MCF 10A (cell line): ENCODE measurements around the gene CD69. TPM values are rescaled to one million over a fixed set of nuclear protein-coding genes. Genes with fewer than 3 reads are reported as not detected.

Experiments
- Bru-seq: library from RNA; stranded (reverse); fragments of 400-500 nt; gene quantifications from one replicate; lab custom pipeline; 2021; lab: Mats Ljungman, UMichigan
- BruChase-seq, 2 experiments: library from RNA; stranded (reverse); fragments of 400-500 nt; gene quantifications; one replicate each; lab custom pipeline; 2021; lab: Mats Ljungman, UMichigan
- BruUV-seq: library from RNA; stranded (reverse); fragments of 400-500 nt; replicated peaks from 2 replicates; lab custom pipeline; 2021; lab: Mats Ljungman, UMichigan
- CTCF ChIA-PET: fragments of 300-600 bp; sonication (Branson Sonifier 250); formaldehyde crosslinking; extraction: SDS; loops from one replicate; lab custom pipeline; 2021; ENCODE audit warnings: antibody characterized with exemption, inconsistent platforms; lab: Yijun Ruan, JAX
- POLR2A ChIA-PET: fragments of 300-600, 350-650 bp; sonication (Branson Sonifier 250); formaldehyde crosslinking; extraction: SDS; loops from one replicate; lab custom pipeline; 2020; ENCODE audit warnings: antibody characterized with exemption, inconsistent platforms; lab: Yijun Ruan, JAX
- DNase-seq: peaks from one replicate; pipeline ENCODE4 v3.0.0-alpha.2; 2018; ENCODE audit not compliant: unreplicated experiment
- H3K27ac Mint-ChIP-seq: one replicate; pipeline ENCODE4 v1.8.0; 2022; ENCODE audit warnings: mild to moderate bottlenecking, low read depth, mixed read lengths; ENCODE audit not compliant: unreplicated experiment
- H3K27me3 Mint-ChIP-seq: one replicate; pipeline ENCODE4 v1.8.0; 2022; ENCODE audit warnings: mixed read lengths; ENCODE audit not compliant: insufficient read depth, unreplicated experiment
- H3K36me3 Mint-ChIP-seq: one replicate; pipeline ENCODE4 v1.8.0; 2022; ENCODE audit warnings: mild to moderate bottlenecking, moderate library complexity, mixed read lengths; ENCODE audit not compliant: insufficient read depth, unreplicated experiment
- H3K4me1 Mint-ChIP-seq: one replicate; pipeline ENCODE4 v1.8.0; 2022; ENCODE audit warnings: mixed read lengths; ENCODE audit not compliant: insufficient read depth, unreplicated experiment
- H3K4me3 Mint-ChIP-seq: one replicate; pipeline ENCODE4 v1.8.0; 2022; ENCODE audit warnings: mild to moderate bottlenecking, moderate library complexity, mixed read lengths; ENCODE audit not compliant: unreplicated experiment
- H3K9me3 Mint-ChIP-seq: one replicate; pipeline ENCODE4 v1.8.0; 2022; ENCODE audit warnings: mixed read lengths; ENCODE audit not compliant: unreplicated experiment
- intact Hi-C: fragments of 100-400 bp; cut with micrococcal nuclease; formaldehyde crosslinking; loops from 2 replicates; pipeline ENCODE4 v1.14.1; 2022
- long read RNA-seq: library from polyadenylated mRNA; stranded (forward); transcript quantifications from one replicate; pipeline ENCODE4 v2.0.0, GENCODE V29; 2022
- total RNA-seq: library from RNA; stranded (reverse); gene quantifications from 2 replicates; pipeline ENCODE4 v1.2.3, GENCODE V29; 2022
- TF ChIP-seq, protein P1 (sequence below): fragments of 200-600 bp; IDR thresholded peaks from one replicate; pipeline ENCODE4 v1.8.0; 2022; ENCODE audit warnings: antibody characterized with exemption, mild to moderate bottlenecking; ENCODE audit not compliant: unreplicated experiment

The CD69 gene
- total RNA-seq, result not detected in 2 replicates
- Bru-seq, nascent RNA, result not detected
- BruChase-seq, experiment 1, labeled RNA remaining after a 6-hour chase, result not detected
- not detected for BruChase-seq, experiment 2, labeled RNA remaining after a 2-hour chase
- long read RNA-seq, result 0 reads

DNA sequence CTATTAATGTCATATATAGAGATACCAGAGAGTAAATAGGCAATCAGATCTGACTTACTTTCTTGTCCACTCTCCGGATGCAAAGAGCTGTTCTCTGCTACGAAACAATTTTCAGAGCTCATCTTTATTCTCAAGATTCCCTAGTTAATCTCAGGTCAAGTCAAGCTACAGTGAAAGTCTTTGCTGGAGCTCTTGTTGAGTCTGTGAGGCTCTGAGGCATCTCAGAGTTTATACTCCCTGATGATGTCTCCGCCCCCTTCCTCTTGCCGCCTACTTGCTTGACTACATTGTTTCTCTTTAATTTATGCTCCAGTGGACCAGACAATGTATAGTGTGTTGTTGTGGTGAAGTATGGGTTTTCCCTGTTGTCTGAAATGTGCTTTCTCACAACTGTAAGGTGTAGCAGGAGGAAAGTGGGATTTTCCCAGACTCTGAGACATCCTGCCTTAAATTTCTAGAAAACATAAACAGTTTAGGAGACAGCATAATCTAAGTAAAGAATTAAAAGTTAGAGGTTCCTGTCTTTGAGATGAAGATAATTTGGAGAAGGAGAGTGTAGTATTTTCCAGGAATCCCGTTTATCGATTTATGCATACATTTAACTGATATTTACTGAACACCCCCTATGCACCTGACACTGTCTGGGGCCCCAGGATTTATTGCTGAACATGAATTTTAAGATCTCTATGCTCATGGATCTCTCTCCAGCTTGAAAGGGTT lies at the start of gene CD69:
Gene CD69, minus strand, starts transcription at position 203 of the 720 bp plus-strand sequence. Its CDS starts 81 bp downstream, at position 122.
- Mint-ChIP-seq H3K36me3 (no peaks in the 10 kb centered on the region), H3K4me3 (no peak within 1 kb of the TSS), H3K27me3 (peaks cover 57% of the 10 kb centered on the region), H3K9me3 (no peaks in the 10 kb centered on the region), H3K4me1 (no peaks in the 10 kb centered on the region), H3K27ac (no peak within 1 kb of the TSS)
- TF ChIP-seq, protein P1, sequence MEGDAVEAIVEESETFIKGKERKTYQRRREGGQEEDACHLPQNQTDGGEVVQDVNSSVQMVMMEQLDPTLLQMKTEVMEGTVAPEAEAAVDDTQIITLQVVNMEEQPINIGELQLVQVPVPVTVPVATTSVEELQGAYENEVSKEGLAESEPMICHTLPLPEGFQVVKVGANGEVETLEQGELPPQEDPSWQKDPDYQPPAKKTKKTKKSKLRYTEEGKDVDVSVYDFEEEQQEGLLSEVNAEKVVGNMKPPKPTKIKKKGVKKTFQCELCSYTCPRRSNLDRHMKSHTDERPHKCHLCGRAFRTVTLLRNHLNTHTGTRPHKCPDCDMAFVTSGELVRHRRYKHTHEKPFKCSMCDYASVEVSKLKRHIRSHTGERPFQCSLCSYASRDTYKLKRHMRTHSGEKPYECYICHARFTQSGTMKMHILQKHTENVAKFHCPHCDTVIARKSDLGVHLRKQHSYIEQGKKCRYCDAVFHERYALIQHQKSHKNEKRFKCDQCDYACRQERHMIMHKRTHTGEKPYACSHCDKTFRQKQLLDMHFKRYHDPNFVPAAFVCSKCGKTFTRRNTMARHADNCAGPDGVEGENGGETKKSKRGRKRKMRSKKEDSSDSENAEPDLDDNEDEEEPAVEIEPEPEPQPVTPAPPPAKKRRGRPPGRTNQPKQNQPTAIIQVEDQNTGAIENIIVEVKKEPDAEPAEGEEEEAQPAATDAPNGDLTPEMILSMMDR, result no peak
- intact Hi-C loops, result no loop called here
- no TSS peak for BruUV-seq
- no peak for DNase-seq
- POLR2A ChIA-PET, result no interaction called here
- CTCF ChIA-PET, result interaction anchor here (1.7 to 3.8 kb wide), 2 partner anchors 10 to 13 kb away, joined by 4 to 29 read pairs; no protein-coding TSS in a partner anchor

DNA sequence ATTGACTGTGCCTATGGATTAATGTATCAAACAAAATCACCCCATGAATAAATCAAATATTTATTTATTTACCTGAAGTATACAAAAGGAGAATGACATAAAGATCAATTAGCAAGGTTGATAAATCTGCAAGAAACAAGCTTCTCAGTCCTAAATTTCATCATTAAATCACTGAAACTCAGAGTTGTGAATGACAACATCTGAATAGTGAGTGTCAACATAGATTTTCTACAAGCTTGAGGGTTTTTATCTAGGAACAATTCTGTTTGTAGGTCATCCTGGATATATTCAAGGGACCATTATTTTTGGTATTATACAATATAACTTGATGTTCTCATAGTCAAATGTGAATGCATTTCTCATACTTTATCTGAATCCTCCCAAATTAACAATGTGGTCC lies 49.2 kb upstream of the CD69 start:
- TF ChIP-seq, protein P1, result no peak

DNA sequence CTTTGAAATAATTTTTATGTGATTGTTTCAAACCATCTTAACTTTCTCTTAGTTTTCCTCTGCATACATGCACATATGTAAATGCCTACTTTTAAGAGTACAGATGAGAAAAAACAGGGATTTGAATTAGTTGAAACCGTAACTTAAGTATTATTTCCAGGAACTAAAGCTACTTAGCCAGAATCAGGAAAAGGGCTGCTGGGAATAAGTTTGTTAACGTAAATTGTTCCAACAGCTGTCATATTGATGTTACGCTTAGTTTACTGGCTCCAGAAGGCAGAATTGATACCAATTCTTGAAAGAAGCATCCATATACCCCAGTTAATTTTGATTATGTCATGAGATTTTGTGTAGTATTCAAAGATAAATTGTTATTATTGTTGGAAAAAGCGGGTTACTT lies 48.6 kb upstream of the CD69 start:
- no peaks in the 10 kb centered on the region for H3K36me3 Mint-ChIP-seq
- DNase-seq, result no peak
- no peak overlapping the region for H3K27ac Mint-ChIP-seq
- ChIA-PET POLR2A (interaction anchor here (0.5 to 1.5 kb wide), 2 partner anchors 10 to 83 kb away, joined by 3 read pairs; no protein-coding TSS in a partner anchor), CTCF (interaction anchor here (0.6 to 1.3 kb wide), 3 partner anchors 59 to 66 kb away, joined by 3 to 5 read pairs (median 3); no protein-coding TSS in a partner anchor)
- no TSS peak for BruUV-seq
- no peaks in the 10 kb centered on the region for H3K27me3 Mint-ChIP-seq
- H3K9me3 Mint-ChIP-seq, result no peaks in the 10 kb centered on the region
- TF ChIP-seq, protein P1, result no peak
- no peaks in the 10 kb centered on the region for H3K4me1 Mint-ChIP-seq
- intact Hi-C loops, result no loop called here
- no peak overlapping the region for H3K4me3 Mint-ChIP-seq

More for the DNA sequence above, 49.2 kb upstream of the CD69 start:
- no TSS peak for BruUV-seq
- Mint-ChIP-seq H3K9me3 (no peaks in the 10 kb centered on the region), H3K4me3 (no peak overlapping the region), H3K36me3 (no peaks in the 10 kb centered on the region), H3K27ac (no peak overlapping the region), H3K4me1 (no peaks in the 10 kb centered on the region), H3K27me3 (no peaks in the 10 kb centered on the region)
- DNase-seq, result no peak
- ChIA-PET POLR2A (interaction anchor here (0.5 to 1.5 kb wide), 2 partner anchors 10 to 82 kb away, joined by 3 read pairs; no protein-coding TSS in a partner anchor), CTCF (interaction anchor here (1.3 kb wide), 1 partner anchor 60 kb away, joined by 5 read pairs; no protein-coding TSS in a partner anchor)
- intact Hi-C loops, result loop anchor here (5.0 to 10.0 kb wide), 2 partner anchors 63 to 205 kb away; partner anchors contain the start of gene CLEC12B

DNA sequence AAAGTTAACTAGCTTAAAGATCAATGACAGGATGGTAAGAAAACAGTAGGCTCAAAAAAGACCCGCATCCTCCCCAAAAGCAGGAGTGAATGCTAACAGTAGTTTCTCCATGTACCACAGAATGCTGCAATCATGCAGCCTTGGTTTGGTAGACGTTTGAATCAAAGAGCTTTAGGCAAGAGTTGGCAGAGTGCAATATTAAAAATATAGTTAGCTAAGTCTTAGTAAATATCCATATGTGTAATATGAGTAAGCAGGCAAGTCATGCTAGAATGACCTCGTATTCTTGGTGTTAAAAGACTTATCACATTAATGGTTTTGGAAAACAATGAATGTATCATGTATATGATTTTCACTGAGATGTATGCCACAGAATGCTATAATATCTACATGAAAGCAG lies 47.8 kb upstream of the CD69 start:
- no TSS peak for BruUV-seq
- Mint-ChIP-seq H3K36me3 (no peaks in the 10 kb centered on the region), H3K9me3 (no peaks in the 10 kb centered on the region), H3K4me3 (no peak overlapping the region), H3K4me1 (no peaks in the 10 kb centered on the region), H3K27me3 (no peaks in the 10 kb centered on the region), H3K27ac (no peak overlapping the region)
- no peak for DNase-seq
- CTCF ChIA-PET, result interaction anchor here (0.6 to 1.0 kb wide), 3 partner anchors 59 to 65 kb away, joined by 3 read pairs; no protein-coding TSS in a partner anchor
- POLR2A ChIA-PET, result interaction anchor here (0.7 to 1.5 kb wide), 2 partner anchors 11 to 153 kb away, joined by 3 read pairs; no protein-coding TSS in a partner anchor
- TF ChIP-seq, protein P1, result no peak
- intact Hi-C loops, result no loop called here
